GM19351 (cell line): ENCODE data around the gene PEDS1.
"Not testable (repeated sequence)": the region's sequence is repeated elsewhere in the genome, so short reads cannot be mapped to it uniquely, and the experiment has no call there.

ENCODE experiments used
- ATAC-seq: cut with Tn5 transposase; IDR thresholded peaks from one replicate; pipeline ENCODE4 v1.9.1; 2021; ENCODE audit warnings: mild to moderate bottlenecking, moderate library complexity; ENCODE audit not compliant: unreplicated experiment

PEDS1 gene

GRCh38 chr20:50115041-50115512 is 38.4 kb downstream of the PEDS1 start:
- ATAC-seq = no peak

GRCh38 chr20:50113420-50114224 is 39.9 kb downstream of the PEDS1 start:
- ATAC-seq = no peak

GRCh38 chr20:50112512-50113419 is 40.8 kb downstream of the PEDS1 start, which contains the start of gene UBE2V1:
UBE2V1 (minus strand) TSS chr20:50113150; CDS start chr20:50113128, 22 bp downstream.
- ATAC-seq = peak; percentile 40

GRCh38 chr20:50111829-50112495 is 41.6 kb downstream of the PEDS1 start:
- ATAC-seq = no peak

GRCh38 chr20:50111120-50111828 is 42.2 kb downstream of the PEDS1 start:
- ATAC-seq = no peak

- ATAC-seq = peak; percentile 56
Measured at GRCh38 chr20:50110141-50111047, 43.1 kb downstream of the PEDS1 start.

GRCh38 chr20:50108556-50109235 is 44.8 kb downstream of the PEDS1 start:
- ATAC-seq = no peak

GRCh38 chr20:50107796-50108331 is 45.7 kb downstream of the PEDS1 start:
- ATAC-seq = no peak

GRCh38 chr20:50107086-50107660 is 46.4 kb downstream of the PEDS1 start:
- ATAC-seq = no peak

- ATAC-seq = not testable (repeated sequence)
Measured at GRCh38 chr20:50106669-50107068, 46.9 kb downstream of the PEDS1 start.
